HepG2 (cell line): ENCODE data around the gene NEU1. TPM values are rescaled to one million over a fixed set of nuclear protein-coding genes. Genes with fewer than 3 reads are reported as not detected.
A peak's percentile ranks its signal among the peaks of the same experiment; 100 is the strongest.

Source experiments
- ARID2 ChIP-seq: sonication (generic); formaldehyde crosslinking; IDR thresholded peaks from 2 replicates; pipeline ENCODE4 v1.8.1; 2022; ENCODE audit warnings: mild to moderate bottlenecking, missing genetic modification reagents, borderline replicate concordance
- GFI1 ChIP-seq: sonication (generic); formaldehyde crosslinking; IDR thresholded peaks from 2 replicates; pipeline ENCODE4 v1.5.0; 2020; ENCODE audit warnings: missing genetic modification reagents, mild to moderate bottlenecking, borderline replicate concordance
- HDAC2 ChIP-seq: sonication (generic); formaldehyde crosslinking; IDR thresholded peaks from 2 replicates; pipeline ENCODE4 v1.4.0; 2020; ENCODE audit warnings: missing genetic modification reagents
- MAZ ChIP-seq, 2 experiments: sonication (generic) in 1 of 2; formaldehyde crosslinking in 1 of 2; IDR thresholded peaks; 2 replicates each; pipeline versions ENCODE4 v1.5.0 to v1.6.1; 2012 to 2020; ENCODE audit warnings: low read depth in 2 of 2, mild to moderate bottlenecking in 2 of 2, borderline replicate concordance in 1 of 2, improper control_type of control experiment in 1 of 2, low read length in 1 of 2, missing genetic modification reagents in 1 of 2, moderate library complexity in 1 of 2
- MED8 ChIP-seq: sonication (generic); formaldehyde crosslinking; IDR thresholded peaks from 2 replicates; pipeline ENCODE4 v1.8.1; 2023; ENCODE audit warnings: mild to moderate bottlenecking, missing genetic modification reagents; ENCODE audit not compliant: insufficient replicate concordance
- NFKBIZ ChIP-seq: IDR thresholded peaks from 2 replicates; pipeline ENCODE4 v1.6.1; 2018; ENCODE audit warnings: missing genetic modification reagents, missing compliant biosample characterization
- SATB2 ChIP-seq: sonication (generic); formaldehyde crosslinking; IDR thresholded peaks from 2 replicates; pipeline ENCODE4 v1.5.0; 2020; ENCODE audit warnings: missing genetic modification reagents
- TCF12 ChIP-seq, 2 experiments: fragments of 450-650 bp in 1 of 2; sonication (generic) in 1 of 2; formaldehyde crosslinking in 1 of 2; IDR thresholded peaks; 2 replicates each; pipeline versions ENCODE4 v1.6.1 to v1.8.0; 2017 to 2022; ENCODE audit warnings: antibody characterized with exemption in 1 of 2, mild to moderate bottlenecking in 1 of 2, missing genetic modification reagents in 1 of 2, moderate library complexity in 1 of 2
- ZFP36L2 ChIP-seq: sonication (generic); formaldehyde crosslinking; IDR thresholded peaks from 2 replicates; pipeline ENCODE4 v1.4.0; 2020; ENCODE audit warnings: missing genetic modification reagents
- ZNF510 ChIP-seq: sonication (generic); formaldehyde crosslinking; IDR thresholded peaks from 2 replicates; pipeline ENCODE4 v1.4.0; 2020; ENCODE audit warnings: low read depth, mild to moderate bottlenecking, missing genetic modification reagents
- ZNF572 ChIP-seq: sonication (generic); formaldehyde crosslinking; IDR thresholded peaks from 2 replicates; pipeline ENCODE4 v1.5.1; 2020; ENCODE audit warnings: mild to moderate bottlenecking, missing genetic modification reagents
- ZNF660 ChIP-seq: sonication (generic); formaldehyde crosslinking; IDR thresholded peaks from 2 replicates; pipeline ENCODE4 v1.5.1; 2020; ENCODE audit warnings: mild to moderate bottlenecking, low read depth, missing genetic modification reagents, borderline replicate concordance
- polyA plus RNA-seq, 8 experiments: library from polyadenylated mRNA; depleted of rRNA in 3 of 8; stranded (reverse) in 7 of 8; unstranded in 1 of 8; fragments of >200 nt; fragmentation: Illumina TruSeq in 4 of 8; extraction: Trizol in 4 of 8; gene quantifications; 2 replicates each; pipeline versions ENCODE4 v1.2.1 to v1.2.3, GENCODE V29; 2011 to 2016; ENCODE audit warnings: low read depth in 4 of 8, missing spikeins in 1 of 8, mixed read lengths in 1 of 8; ENCODE audit not compliant: insufficient read depth in 1 of 8
- total RNA-seq, 5 experiments: library from RNA; depleted of rRNA; stranded (reverse); fragments of >200 nt; fragmentation: Illumina TruSeq; extraction: Trizol; gene quantifications; 2 replicates each; pipeline ENCODE4 v1.2.3, GENCODE V29; 2016; ENCODE audit warnings: low read depth in 1 of 5
- TF ChIP-seq, protein P1 (sequence below): sonication (generic); formaldehyde crosslinking; IDR thresholded peaks from 2 replicates; pipeline ENCODE4 v1.4.0; 2020; ENCODE audit warnings: mild to moderate bottlenecking, missing genetic modification reagents
- TF ChIP-seq, protein P2 (sequence below): sonication (generic); formaldehyde crosslinking; IDR thresholded peaks from 2 replicates; pipeline ENCODE4 v1.4.0; 2020; ENCODE audit warnings: missing genetic modification reagents
- TF ChIP-seq, protein P3 (sequence below): sonication (generic); formaldehyde crosslinking; IDR thresholded peaks from 2 replicates; pipeline ENCODE4 v1.4.0; 2020; ENCODE audit warnings: low read depth, mild to moderate bottlenecking, missing genetic modification reagents

Gene NEU1
- total and polyA plus RNA-seq, 2 of the 13 experiments (the other 11 are each of a cell fraction or from before 2014, with no cell fraction given) = 215 to 297 TPM

DNA sequence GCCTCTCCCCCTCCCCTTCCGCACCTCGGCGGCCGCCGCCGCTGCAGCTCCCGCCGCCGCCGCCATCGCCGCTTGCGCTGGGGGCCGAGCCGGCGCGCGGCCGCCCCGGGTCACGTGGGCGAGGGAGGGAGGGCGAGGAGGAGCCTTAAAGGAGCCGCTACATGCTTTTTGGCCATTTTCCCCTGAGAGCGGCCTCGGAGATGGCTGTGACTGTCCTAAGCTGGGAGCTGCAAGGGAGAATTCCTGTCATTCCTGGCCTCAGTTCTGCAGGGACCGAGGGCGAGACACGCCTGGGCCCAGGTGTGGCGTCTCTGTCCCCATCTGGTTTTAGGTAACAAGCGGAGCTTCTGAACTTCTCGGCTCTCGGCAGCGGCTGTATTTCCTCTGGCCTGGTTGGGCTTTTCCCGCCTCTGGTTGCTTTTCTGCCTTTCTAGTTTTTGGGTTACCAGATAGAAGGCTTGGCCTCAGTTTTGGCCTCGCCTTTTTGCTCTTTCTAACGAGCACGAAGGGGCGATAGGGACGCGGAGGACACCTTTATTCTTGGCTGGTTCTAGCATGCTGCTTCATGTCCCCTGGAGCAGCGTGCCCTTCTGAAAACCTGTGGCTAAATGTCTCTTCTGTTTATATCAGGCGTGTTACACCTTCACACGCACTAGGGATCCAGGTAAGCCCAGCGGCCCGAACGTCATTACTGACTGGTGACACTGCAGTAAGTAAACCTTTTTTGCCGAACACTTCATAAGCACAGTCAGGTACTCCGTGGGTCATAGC, 35.2 kb upstream of the NEU1 start, which contains the start of gene EHMT2 (continued):
- TF ChIP-seq, protein P1, sequence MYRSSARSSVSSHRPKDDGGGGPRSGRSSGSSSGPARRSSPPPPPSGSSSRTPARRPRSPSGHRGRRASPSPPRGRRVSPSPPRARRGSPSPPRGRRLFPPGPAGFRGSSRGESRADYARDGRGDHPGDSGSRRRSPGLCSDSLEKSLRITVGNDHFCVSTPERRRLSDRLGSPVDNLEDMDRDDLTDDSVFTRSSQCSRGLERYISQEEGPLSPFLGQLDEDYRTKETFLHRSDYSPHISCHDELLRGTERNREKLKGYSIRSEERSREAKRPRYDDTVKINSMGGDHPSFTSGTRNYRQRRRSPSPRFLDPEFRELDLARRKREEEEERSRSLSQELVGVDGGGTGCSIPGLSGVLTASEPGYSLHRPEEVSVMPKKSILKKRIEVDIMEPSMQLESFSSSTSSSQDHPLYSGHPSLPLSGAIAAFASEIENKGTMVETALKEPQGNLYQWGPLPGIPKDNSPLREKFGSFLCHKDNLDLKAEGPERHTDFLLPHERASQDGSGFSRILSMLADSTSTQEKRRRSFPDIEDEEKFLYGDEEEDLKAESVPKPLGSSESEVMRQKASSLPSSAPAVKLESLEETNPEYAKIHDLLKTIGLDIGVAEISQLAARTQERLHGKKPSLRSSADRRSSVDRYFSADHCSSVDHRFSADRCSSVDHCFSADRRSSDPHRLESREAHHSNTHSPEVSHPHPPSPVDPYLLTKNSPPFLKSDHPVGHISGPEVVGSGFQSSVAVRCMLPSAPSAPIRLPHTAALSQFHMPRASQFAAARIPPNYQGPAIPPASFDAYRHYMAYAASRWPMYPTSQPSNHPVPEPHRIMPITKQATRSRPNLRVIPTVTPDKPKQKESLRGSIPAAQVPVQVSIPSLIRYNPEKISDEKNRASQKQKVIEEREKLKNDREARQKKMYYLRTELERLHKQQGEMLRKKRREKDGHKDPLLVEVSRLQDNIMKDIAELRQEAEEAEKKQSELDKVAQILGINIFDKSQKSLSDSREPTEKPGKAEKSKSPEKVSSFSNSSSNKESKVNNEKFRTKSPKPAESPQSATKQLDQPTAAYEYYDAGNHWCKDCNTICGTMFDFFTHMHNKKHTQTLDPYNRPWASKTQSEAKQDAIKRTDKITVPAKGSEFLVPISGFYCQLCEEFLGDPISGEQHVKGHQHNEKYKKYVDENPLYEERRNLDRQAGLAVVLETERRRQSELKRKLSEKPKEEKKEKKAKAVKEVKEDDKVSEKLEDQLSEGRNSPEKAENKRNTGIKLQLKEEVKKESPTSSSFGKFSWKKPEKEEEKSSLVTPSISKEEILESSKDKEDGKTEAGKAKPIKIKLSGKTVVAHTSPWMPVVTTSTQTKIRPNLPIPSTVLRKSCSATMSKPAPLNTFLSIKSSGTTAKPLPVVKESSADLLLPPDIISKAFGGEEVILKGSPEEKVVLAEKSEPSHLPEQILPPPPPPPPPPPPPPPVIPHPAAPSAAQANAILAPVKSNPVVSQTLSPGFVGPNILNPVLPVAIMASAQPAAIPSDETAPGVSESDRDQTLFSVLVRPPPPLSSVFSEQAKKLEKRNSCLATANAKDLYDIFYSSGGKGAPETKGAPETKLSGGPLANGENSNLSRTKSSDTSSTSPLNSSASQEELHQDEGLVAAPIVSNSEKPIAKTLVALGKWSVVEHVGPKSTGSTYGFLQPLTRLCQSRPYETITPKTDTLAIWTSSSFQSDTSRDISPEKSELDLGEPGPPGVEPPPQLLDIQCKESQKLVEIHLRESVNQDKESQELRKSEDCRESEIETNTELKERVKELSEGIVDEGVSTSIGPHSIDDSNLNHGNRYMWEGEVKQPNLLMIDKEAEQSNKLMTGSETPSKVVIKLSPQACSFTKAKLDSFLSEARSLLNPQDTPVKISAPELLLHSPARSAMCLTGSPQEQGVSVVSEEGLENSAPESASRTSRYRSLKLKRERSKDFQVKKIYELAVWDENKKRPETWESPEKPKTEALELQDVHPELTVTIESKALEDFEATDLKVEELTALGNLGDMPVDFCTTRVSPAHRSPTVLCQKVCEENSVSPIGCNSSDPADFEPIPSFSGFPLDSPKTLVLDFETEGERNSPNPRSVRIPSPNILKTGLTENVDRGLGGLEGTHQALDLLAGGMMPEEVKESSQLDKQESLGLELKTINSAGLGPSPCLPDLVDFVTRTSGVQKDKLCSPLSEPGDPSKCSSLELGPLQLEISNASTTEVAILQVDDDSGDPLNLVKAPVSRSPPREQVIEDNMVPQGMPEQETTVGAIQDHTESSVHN = no peak
- 0 out of 2 replicates have a peak, but pooled peaks have one; percentile 1 for TF ChIP-seq SATB2 (CRISPR knock-in tag)
- TF ChIP-seq, protein P2, sequence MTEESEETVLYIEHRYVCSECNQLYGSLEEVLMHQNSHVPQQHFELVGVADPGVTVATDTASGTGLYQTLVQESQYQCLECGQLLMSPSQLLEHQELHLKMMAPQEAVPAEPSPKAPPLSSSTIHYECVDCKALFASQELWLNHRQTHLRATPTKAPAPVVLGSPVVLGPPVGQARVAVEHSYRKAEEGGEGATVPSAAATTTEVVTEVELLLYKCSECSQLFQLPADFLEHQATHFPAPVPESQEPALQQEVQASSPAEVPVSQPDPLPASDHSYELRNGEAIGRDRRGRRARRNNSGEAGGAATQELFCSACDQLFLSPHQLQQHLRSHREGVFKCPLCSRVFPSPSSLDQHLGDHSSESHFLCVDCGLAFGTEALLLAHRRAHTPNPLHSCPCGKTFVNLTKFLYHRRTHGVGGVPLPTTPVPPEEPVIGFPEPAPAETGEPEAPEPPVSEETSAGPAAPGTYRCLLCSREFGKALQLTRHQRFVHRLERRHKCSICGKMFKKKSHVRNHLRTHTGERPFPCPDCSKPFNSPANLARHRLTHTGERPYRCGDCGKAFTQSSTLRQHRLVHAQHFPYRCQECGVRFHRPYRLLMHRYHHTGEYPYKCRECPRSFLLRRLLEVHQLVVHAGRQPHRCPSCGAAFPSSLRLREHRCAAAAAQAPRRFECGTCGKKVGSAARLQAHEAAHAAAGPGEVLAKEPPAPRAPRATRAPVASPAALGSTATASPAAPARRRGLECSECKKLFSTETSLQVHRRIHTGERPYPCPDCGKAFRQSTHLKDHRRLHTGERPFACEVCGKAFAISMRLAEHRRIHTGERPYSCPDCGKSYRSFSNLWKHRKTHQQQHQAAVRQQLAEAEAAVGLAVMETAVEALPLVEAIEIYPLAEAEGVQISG = peak; percentile 69; the same call in 1 of the 2 replicates
- TF ChIP-seq ARID2 = no peak
- TF ChIP-seq NFKBIZ = peak; percentile 29; the same call in 1 of the 2 replicates
- TF ChIP-seq ZFP36L2 (CRISPR knock-in tag) = no peak
- TF ChIP-seq ZNF572 (CRISPR knock-in tag) = peak; percentile 90
- TF ChIP-seq HDAC2 (CRISPR knock-in tag) = no peak
- no peak for TF ChIP-seq GFI1
- TF ChIP-seq TCF12 (IDR thresholded peaks at IDR 0.05) = no peak
- no peak for TF ChIP-seq TCF12 (CRISPR knock-in tag; IDR thresholded peaks at IDR 0.05)
- TF ChIP-seq, protein P3, sequence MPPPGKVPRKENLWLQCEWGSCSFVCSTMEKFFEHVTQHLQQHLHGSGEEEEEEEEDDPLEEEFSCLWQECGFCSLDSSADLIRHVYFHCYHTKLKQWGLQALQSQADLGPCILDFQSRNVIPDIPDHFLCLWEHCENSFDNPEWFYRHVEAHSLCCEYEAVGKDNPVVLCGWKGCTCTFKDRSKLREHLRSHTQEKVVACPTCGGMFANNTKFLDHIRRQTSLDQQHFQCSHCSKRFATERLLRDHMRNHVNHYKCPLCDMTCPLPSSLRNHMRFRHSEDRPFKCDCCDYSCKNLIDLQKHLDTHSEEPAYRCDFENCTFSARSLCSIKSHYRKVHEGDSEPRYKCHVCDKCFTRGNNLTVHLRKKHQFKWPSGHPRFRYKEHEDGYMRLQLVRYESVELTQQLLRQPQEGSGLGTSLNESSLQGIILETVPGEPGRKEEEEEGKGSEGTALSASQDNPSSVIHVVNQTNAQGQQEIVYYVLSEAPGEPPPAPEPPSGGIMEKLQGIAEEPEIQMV (CRISPR knock-in tag) = no peak
- TF ChIP-seq MAZ (IDR thresholded peaks at IDR 0.05; ENCODE audit: borderline replicate concordance, low read depth, low read length) = peak; percentile 98
- peak; percentile 99 for TF ChIP-seq MAZ (CRISPR knock-in tag; IDR thresholded peaks at IDR 0.05; ENCODE audit: low read depth)
- TF ChIP-seq MED8 (CRISPR knock-in tag) = no peak
- 0 out of 2 replicates have a peak, but pooled peaks have one; percentile 42 for TF ChIP-seq ZNF510
- TF ChIP-seq ZNF660 (CRISPR knock-in tag) = no peak
